Stomach (tissue), 9 donors: ENCODE data around the gene MYO18A. TPM values are rescaled to one million over a fixed set of nuclear protein-coding genes. Genes with fewer than 3 reads are reported as not detected.

Experiments used
- DNase-seq, 2 donors: peaks; one replicate each; pipeline versions ENCODE4 v3.0.0 to v3.0.0-alpha.2; 2013 to 2019
- H3K27ac ChIP-seq, 5 donors: fragments of 200-600 bp in 4 of 5; sonication (generic) in 4 of 5; one replicate each; pipeline ENCODE4 v1.5.1; 2013 to 2019; ENCODE audit warnings: mild to moderate bottlenecking in 1 of 5, moderate library complexity in 1 of 5
- H3K27me3 ChIP-seq, 3 donors: fragments of 200-600 bp; sonication (generic); one replicate each; pipeline ENCODE4 v1.5.1; 2017 to 2019; ENCODE audit warnings: mixed run types in 1 of 3
- H3K36me3 ChIP-seq, 4 donors: fragments of 200-600 bp; sonication (generic); 1 replicate in 3 of 4; 2 replicates in 1 of 4; pipeline ENCODE4 v1.5.1; 2016 to 2019
- H3K4me1 ChIP-seq, 4 donors: fragments of 200-600 bp; sonication (generic); one replicate each; pipeline ENCODE4 v1.5.1; 2016 to 2019
- H3K4me3 ChIP-seq, 4 donors: fragments of 200-600 bp; sonication (generic) in 3 of 4; one replicate each; pipeline ENCODE4 v1.5.1; 2016 to 2019; ENCODE audit warnings: mild to moderate bottlenecking in 1 of 4
- H3K9me3 ChIP-seq, 4 donors: fragments of 200-600 bp; sonication (generic); one replicate each; pipeline ENCODE4 v1.5.1; 2016 to 2019
- CTCF ChIP-seq, 7 experiments: fragments of 450-650 bp in 4 of 7; fragments of 200-600 bp in 3 of 7; sonication (generic) in 3 of 7; IDR thresholded peaks; one replicate each; pipeline ENCODE4 v1.5.1; 2016 to 2019; ENCODE audit warnings: antibody characterized with exemption in 7 of 7, control low read depth in 2 of 7, mild to moderate bottlenecking in 1 of 7
- EP300 ChIP-seq: sonication (generic); formaldehyde crosslinking; IDR thresholded peaks from one replicate; pipeline ENCODE4 v1.6.1; 2017; ENCODE audit warnings: antibody characterized with exemption
- POLR2A ChIP-seq, 4 donors: fragments of 450-650 bp; IDR thresholded peaks; one replicate each; pipeline ENCODE4 v1.6.1; 2016; ENCODE audit warnings: antibody characterized with exemption in 4 of 4, control low read depth in 2 of 4, mild to moderate bottlenecking in 1 of 4, moderate library complexity in 1 of 4
- POLR2AphosphoS5 ChIP-seq, 3 donors: sonication (generic); formaldehyde crosslinking; IDR thresholded peaks; one replicate each; pipeline ENCODE4 v1.6.1; 2016; ENCODE audit warnings: antibody characterized with exemption in 3 of 3
- WGBS, 5 donors: extraction: QIAGEN DNeasy Blood & Tissue Kit in 3 of 5; methylation state at CpG; one replicate each; pipeline versions ENCODE4 v1.1.5 to v1.1.7; 2013 to 2018; 5-methylcytosine and 5-hydroxymethylcytosine counted together
- intact Hi-C: fragments of 100-400 bp; cut with DNase I; formaldehyde crosslinking; loops from one replicate; pipeline ENCODE4 v1.15.1; 2023; ENCODE audit warnings: low total_unique reads
- polyA plus RNA-seq, 3 donors: library from polyadenylated mRNA; stranded (reverse); fragments of 200-250 nt; gene quantifications; one replicate each; pipeline ENCODE4 v1.2.3, GENCODE V29; 2013
- total RNA-seq, 5 donors: library from RNA; depleted of rRNA; stranded (reverse); fragments of >200 nt; gene quantifications; one replicate each; pipeline versions ENCODE4 v1.1.0 to v1.2.3, GENCODE V29; 2014 to 2016
- donor health status: healthy with polysubstance abuse.
- donor health status: Bipolar disorder and iron deficiency.
- donor health status: healthy.

Gene MYO18A
- total and polyA plus RNA-seq, 8 donors = 16.5 to 305 (median 55.5) TPM

- TF ChIP-seq POLR2AphosphoS5 (IDR thresholded peaks at IDR 0.05) = no peak
- TF ChIP-seq POLR2A (IDR thresholded peaks at IDR 0.05) = no peak
- no peak for TF ChIP-seq EP300
- TF ChIP-seq CTCF (IDR thresholded peaks at IDR 0.05) = no peak
- no peaks in the 10 kb centered on the region for H3K36me3 ChIP-seq
- H3K27me3 ChIP-seq = no peaks in the 10 kb centered on the region
- H3K4me1 ChIP-seq = peaks cover 0 to 15% (median 9%) of the 10 kb centered on the region in 4 donors
- WGBS, 5 donors = 85 to 93% (median 93%) methylated on average over 3 of the region's 3 CpGs
- H3K27ac ChIP-seq = no peak overlapping the region
- H3K9me3 ChIP-seq = no peaks in the 10 kb centered on the region
- intact Hi-C loops = no loop called here
- H3K4me3 ChIP-seq = no peak overlapping the region
- no peak for DNase-seq
Measured at GRCh38 chr17:29043539-29044145, 136.6 kb downstream of the MYO18A start.

GRCh38 chr17:29042679-29043538 is 137.3 kb downstream of the MYO18A start, which contains the start of gene PIPOX:
Gene PIPOX, plus strand, starts transcription at chr17:29043141. Its CDS starts 85 bp downstream, at chr17:29043226.
- TF ChIP-seq POLR2AphosphoS5 (IDR thresholded peaks at IDR 0.05) = no peak
- peak within 1 kb of the TSS in 2 of 4 donors; percentile 1 to 13 for H3K4me3 ChIP-seq
- DNase-seq = peak in 1 of 2 donors; percentile 76
- H3K9me3 ChIP-seq = no peaks in the 10 kb centered on the region
- H3K27me3 ChIP-seq = peaks cover 0 to 6% (median 2%) of the 10 kb centered on the region in 3 donors
- peak within 1 kb of the TSS in 3 of 5 donors; percentile 15 to 44 (median 32) for H3K27ac ChIP-seq
- WGBS, 5 donors = 34 to 39% (median 35%) methylated on average over 11 to 13 of the region's 13 CpGs
- intact Hi-C loops = no loop called here
- H3K36me3 ChIP-seq = no peaks in the 10 kb centered on the region
- peaks cover 0 to 15% (median 12%) of the 10 kb centered on the region in 4 donors for H3K4me1 ChIP-seq

- Histone ChIP-seq H3K4me3 (peak overlapping the region in 2 of 4 donors; percentile 1 to 13), H3K27me3 (peaks cover 0 to 12% (median 10%) of the 10 kb centered on the region in 3 donors), H3K27ac (peak overlapping the region in 2 of 5 donors; percentile 32 to 44), H3K36me3 (no peaks in the 10 kb centered on the region), H3K4me1 (peaks cover 0 to 15% (median 12%) of the 10 kb centered on the region in 4 donors), H3K9me3 (no peaks in the 10 kb centered on the region)
- no peak for DNase-seq
- intact Hi-C loops = no loop called here
- TF ChIP-seq EP300 = no peak
- no peak for TF ChIP-seq POLR2A (IDR thresholded peaks at IDR 0.05)
- no peak for TF ChIP-seq POLR2AphosphoS5 (IDR thresholded peaks at IDR 0.05)
- no peak for TF ChIP-seq CTCF (IDR thresholded peaks at IDR 0.05)
- 77 to 81% (median 79%) methylated on average over 11 of the region's 11 CpGs for WGBS, 5 donors
Measured at GRCh38 chr17:29042026-29042678, 138.0 kb downstream of the MYO18A start.

GRCh38 chr17:29041571-29041970 is 138.6 kb downstream of the MYO18A start:
- intact Hi-C loops = no loop called here
- 92 to 94% (median 93%) methylated on average over 6 of the region's 6 CpGs for WGBS, 5 donors
- peaks cover 0 to 15% (median 12%) of the 10 kb centered on the region in 4 donors for H3K4me1 ChIP-seq

More at GRCh38 chr17:29041571-29041970, 138.6 kb downstream of the MYO18A start:
- Histone ChIP-seq H3K36me3 (no peaks in the 10 kb centered on the region), H3K27me3 (peaks cover 0 to 18% (median 16%) of the 10 kb centered on the region in 3 donors), H3K9me3 (no peaks in the 10 kb centered on the region), H3K4me3 (no peak overlapping the region), H3K27ac (no peak overlapping the region)
- TF ChIP-seq POLR2A (IDR thresholded peaks at IDR 0.05) (no peak), CTCF (IDR thresholded peaks at IDR 0.05) (no peak)
- no peak for DNase-seq
